Endodermal cell (in vitro differentiated cells): Measurements from ENCODE around the gene CBFA2T3. TPM values are rescaled to one million over a fixed set of nuclear protein-coding genes. Genes with fewer than 3 reads are reported as not detected.

Source experiments
- DNase-seq: peaks from one replicate; pipeline ENCODE4 v3.0.0-alpha.2; 2017
- H3K27ac ChIP-seq: 2 replicates; pipeline ENCODE4 v1.5.1; 2013; ENCODE audit warnings: mild to moderate bottlenecking, low read depth, low read length, moderate library complexity
- H3K27me3 ChIP-seq: 2 replicates; pipeline ENCODE4 v1.6.1; 2013; ENCODE audit warnings: mild to moderate bottlenecking, low read length, moderate library complexity; ENCODE audit not compliant: insufficient read depth, control insufficient read depth, poor library complexity, severe bottlenecking
- H3K36me3 ChIP-seq: 2 replicates; pipeline ENCODE4 v1.7.0; 2013; ENCODE audit warnings: mild to moderate bottlenecking, low read length, moderate library complexity; ENCODE audit not compliant: control insufficient read depth, insufficient read depth
- H3K4me1 ChIP-seq: one replicate; pipeline ENCODE4 v1.7.0; 2013; ENCODE audit warnings: low read length; ENCODE audit not compliant: control insufficient read depth, insufficient read depth
- H3K4me3 ChIP-seq: 2 replicates; pipeline ENCODE4 v1.5.1; 2013; ENCODE audit warnings: mild to moderate bottlenecking, low read length, moderate library complexity
- H3K9ac ChIP-seq: 2 replicates; pipeline ENCODE4 v1.6.1; 2013; ENCODE audit warnings: mild to moderate bottlenecking, low read length, moderate library complexity; ENCODE audit not compliant: poor library complexity, severe bottlenecking; ENCODE audit errors: extremely low read depth
- H3K9me3 ChIP-seq: 2 replicates; pipeline ENCODE4 v1.6.1; 2013; ENCODE audit warnings: mild to moderate bottlenecking, low read length, moderate library complexity; ENCODE audit not compliant: control insufficient read depth
- H3K27ac Mint-ChIP-seq: 2 replicates; pipeline ENCODE4 v1.8.0; 2020; ENCODE audit warnings: mixed read lengths
- H3K27me3 Mint-ChIP-seq: 2 replicates; pipeline ENCODE4 v1.8.0; 2021; ENCODE audit warnings: mild to moderate bottlenecking, mixed read lengths; ENCODE audit not compliant: insufficient read depth
- H3K36me3 Mint-ChIP-seq: 2 replicates; pipeline ENCODE4 v1.8.0; 2020; ENCODE audit warnings: low read depth, mixed read lengths
- H3K4me1 Mint-ChIP-seq: 2 replicates; pipeline ENCODE4 v1.8.0; 2020; ENCODE audit warnings: mixed read lengths
- H3K4me3 Mint-ChIP-seq: 2 replicates; pipeline ENCODE4 v1.8.0; 2020; ENCODE audit warnings: mild to moderate bottlenecking, moderate library complexity, mixed read lengths
- H3K9me3 Mint-ChIP-seq: 2 replicates; pipeline ENCODE4 v1.8.0; 2020; ENCODE audit warnings: mild to moderate bottlenecking, mixed read lengths
- CTCF ChIP-seq: fragments of 200-600 bp; sonication (generic); conservative IDR thresholded peaks from 2 replicates; pipeline ENCODE4 v1.5.0; 2021; ENCODE audit warnings: antibody characterized with exemption, mild to moderate bottlenecking
- WGBS, 2 experiments: methylation state at CpG; one replicate each; pipeline versions ENCODE4 v1.1.5 to v1.1.7; 2013; ENCODE audit warnings: missing lambda C conversion rate in 2 of 2, mixed read lengths in 1 of 2; ENCODE audit not compliant: insufficient coverage in 1 of 2, insufficient read length in 1 of 2; 5-methylcytosine and 5-hydroxymethylcytosine counted together
- total RNA-seq, 2 donors: library from RNA; stranded (reverse); fragmentation: NEBNext Ultra II Directional in 1 of 2; extraction: Animal tissue kit (Norgen Biotek cat#: 25700) in 1 of 2; gene quantifications; 2 replicates in 1 of 2; 3 replicates in 1 of 2; pipeline ENCODE4 v1.2.1, GENCODE V29; 2021

Gene CBFA2T3
- total RNA-seq, 2 donors from 2014 or later = 1.0 to 3.1 TPM

GRCh38 chr16:88929091-88929445 is 47.9 kb downstream of the CBFA2T3 start:
- Histone ChIP-seq H3K27ac (no peak overlapping the region), H3K4me3 (no peak overlapping the region), H3K9ac (no peak overlapping the region), H3K36me3 (no peaks in the 10 kb centered on the region), H3K27me3 (no peaks in the 10 kb centered on the region), H3K4me1 (no peaks in the 10 kb centered on the region), H3K9me3 (no peaks in the 10 kb centered on the region)
- Mint-ChIP-seq H3K27me3 (no peaks in the 10 kb centered on the region), H3K36me3 (no peaks in the 10 kb centered on the region), H3K27ac (no peak overlapping the region), H3K4me1 (peaks cover 3% of the 10 kb centered on the region), H3K9me3 (peaks cover 1% of the 10 kb centered on the region), H3K4me3 (no peak overlapping the region)
- 89 to 97% methylated on average over 7 to 14 of the region's 14 CpGs for WGBS, 2 experiments
- no peak for DNase-seq
- no peak for TF ChIP-seq CTCF

- Mint-ChIP-seq H3K27me3 (no peaks in the 10 kb centered on the region), H3K27ac (no peak overlapping the region), H3K9me3 (peaks cover 1% of the 10 kb centered on the region), H3K4me1 (peaks cover 3% of the 10 kb centered on the region), H3K4me3 (no peak overlapping the region), H3K36me3 (no peaks in the 10 kb centered on the region)
- Histone ChIP-seq H3K36me3 (no peaks in the 10 kb centered on the region), H3K4me1 (no peaks in the 10 kb centered on the region), H3K27ac (peak overlapping the region; percentile 12), H3K4me3 (no peak overlapping the region), H3K9ac (no peak overlapping the region), H3K9me3 (no peaks in the 10 kb centered on the region), H3K27me3 (no peaks in the 10 kb centered on the region)
- no peak for TF ChIP-seq CTCF
- no peak for DNase-seq
- WGBS, 2 experiments = 90 to 93% methylated on average over 29 to 31 of the region's 31 CpGs
Observed at GRCh38 chr16:88928405-88929090, 48.5 kb downstream of the CBFA2T3 start.

- no peak overlapping the region for H3K27ac Mint-ChIP-seq
- Histone ChIP-seq H3K4me1 (no peaks in the 10 kb centered on the region), H3K9me3 (no peaks in the 10 kb centered on the region), H3K9ac (no peak overlapping the region), H3K36me3 (no peaks in the 10 kb centered on the region), H3K27me3 (no peaks in the 10 kb centered on the region), H3K27ac (no peak overlapping the region), H3K4me3 (no peak overlapping the region)
- TF ChIP-seq CTCF = no peak
- DNase-seq = no peak
- H3K9me3 Mint-ChIP-seq = peaks cover 1% of the 10 kb centered on the region
- H3K4me3 Mint-ChIP-seq = no peak overlapping the region
- 92 to 96% methylated on average over 18 to 26 of the region's 26 CpGs for WGBS, 2 experiments
- H3K36me3 Mint-ChIP-seq = no peaks in the 10 kb centered on the region
- H3K4me1 Mint-ChIP-seq = peaks cover 3% of the 10 kb centered on the region
- H3K27me3 Mint-ChIP-seq = no peaks in the 10 kb centered on the region
Observed at GRCh38 chr16:88927661-88928060, 49.3 kb downstream of the CBFA2T3 start.
